Muscle layer of duodenum (tissue), 2 donors: ENCODE measurements around the gene MYH15.
"Not testable (repeated sequence)": the region's sequence is repeated elsewhere in the genome, so short reads cannot be mapped to it uniquely, and the experiment has no call there.

ENCODE experiments used
- H3K27ac ChIP-seq: one replicate; pipeline ENCODE4 v1.7.0; 2013; ENCODE audit warnings: mild to moderate bottlenecking, low read length
- H3K27me3 ChIP-seq: one replicate; pipeline ENCODE4 v1.7.0; 2013; ENCODE audit warnings: low read depth, mild to moderate bottlenecking, control low read depth, low read length
- H3K36me3 ChIP-seq, 2 donors: one replicate each; pipeline ENCODE4 v1.7.0; 2013; ENCODE audit warnings: low read length in 2 of 2, control low read depth in 1 of 2, mild to moderate bottlenecking in 1 of 2; ENCODE audit not compliant: insufficient read depth in 2 of 2, control insufficient read depth in 1 of 2
- H3K4me1 ChIP-seq, 2 donors: one replicate each; pipeline ENCODE4 v1.7.0; 2013; ENCODE audit warnings: low read length in 2 of 2, mild to moderate bottlenecking in 2 of 2, control low read depth in 1 of 2, moderate library complexity in 1 of 2; ENCODE audit not compliant: insufficient read depth in 2 of 2, control insufficient read depth in 1 of 2
- H3K4me3 ChIP-seq, 2 donors: one replicate each; pipeline ENCODE4 v1.7.0; 2013; ENCODE audit warnings: low read length in 2 of 2, low read depth in 1 of 2, mild to moderate bottlenecking in 1 of 2
- H3K9me3 ChIP-seq, 2 donors: one replicate each; pipeline ENCODE4 v1.7.0; 2013; ENCODE audit warnings: low read length in 2 of 2, control low read depth in 1 of 2, mild to moderate bottlenecking in 1 of 2; ENCODE audit not compliant: control insufficient read depth in 1 of 2
- donor health status: healthy.

Gene MYH15

GRCh38 chr3:108381529-108382140 lies 128.8 kb downstream of the MYH15 start:
- Histone ChIP-seq H3K36me3 (no peaks in the 10 kb centered on the region), H3K27ac (no peak overlapping the region)

DNA sequence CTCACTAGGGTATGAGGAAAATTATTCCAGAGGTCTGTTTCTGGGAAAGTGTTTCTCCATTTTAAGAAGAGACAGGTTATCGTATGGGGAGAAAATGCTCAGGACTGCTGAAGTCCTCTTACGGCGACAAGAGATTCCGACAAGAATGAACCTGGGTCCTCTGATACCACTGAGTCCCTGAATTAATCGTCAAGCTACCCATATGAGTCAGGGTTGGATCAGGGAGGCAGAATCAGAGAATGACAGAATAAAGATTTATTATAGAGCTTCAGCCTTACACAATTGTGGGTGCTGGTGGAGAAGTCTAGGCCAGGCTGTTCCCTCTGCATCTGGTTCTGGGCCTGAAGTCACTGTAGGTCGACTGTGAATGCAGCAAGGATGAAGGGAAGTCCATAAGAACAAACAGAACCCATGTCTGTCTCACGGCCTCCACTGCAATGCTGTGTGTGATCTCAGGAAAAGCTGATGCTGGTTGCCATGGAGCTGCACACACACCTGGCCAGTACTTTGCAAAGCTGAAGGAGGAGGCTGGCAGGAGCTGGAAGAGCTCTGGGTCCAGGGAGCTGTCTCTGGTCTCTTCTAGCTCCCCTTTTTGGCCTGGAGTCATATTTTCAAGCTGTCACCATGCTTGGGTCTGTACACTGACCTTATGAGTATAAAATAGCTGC lies 130.1 kb downstream of the MYH15 start:
- Histone ChIP-seq H3K9me3 (no peaks in the 10 kb centered on the region), H3K27ac (no peak overlapping the region), H3K27me3 (no peaks in the 10 kb centered on the region), H3K4me3 (no peak overlapping the region), H3K36me3 (no peaks in the 10 kb centered on the region), H3K4me1 (no peaks in the 10 kb centered on the region)

More at GRCh38 chr3:108381529-108382140, 128.8 kb downstream of the MYH15 start:
- Histone ChIP-seq H3K4me3 (no peak overlapping the region), H3K27me3 (no peaks in the 10 kb centered on the region), H3K9me3 (no peaks in the 10 kb centered on the region), H3K4me1 (no peaks in the 10 kb centered on the region)

GRCh38 chr3:108378952-108379342 lies 131.4 kb downstream of the MYH15 start:
- not testable (repeated sequence) for H3K36me3 ChIP-seq, H3K4me3 ChIP-seq, H3K9me3 ChIP-seq, H3K27me3 ChIP-seq, H3K4me1 ChIP-seq, H3K27ac ChIP-seq

- Histone ChIP-seq H3K36me3 (no peaks in the 10 kb centered on the region), H3K4me1 (no peaks in the 10 kb centered on the region), H3K27me3 (no peaks in the 10 kb centered on the region), H3K27ac (no peak overlapping the region), H3K9me3 (no peaks in the 10 kb centered on the region), H3K4me3 (no peak overlapping the region)
These were observed 132.0 kb downstream of the MYH15 start for GRCh38 chr3:108378153-108378951.

GRCh38 chr3:108377384-108377783 lies 133.0 kb downstream of the MYH15 start:
- Histone ChIP-seq H3K4me3 (no peak overlapping the region), H3K27ac (no peak overlapping the region), H3K27me3 (no peaks in the 10 kb centered on the region), H3K9me3 (no peaks in the 10 kb centered on the region), H3K4me1 (no peaks in the 10 kb centered on the region), H3K36me3 (no peaks in the 10 kb centered on the region)

DNA sequence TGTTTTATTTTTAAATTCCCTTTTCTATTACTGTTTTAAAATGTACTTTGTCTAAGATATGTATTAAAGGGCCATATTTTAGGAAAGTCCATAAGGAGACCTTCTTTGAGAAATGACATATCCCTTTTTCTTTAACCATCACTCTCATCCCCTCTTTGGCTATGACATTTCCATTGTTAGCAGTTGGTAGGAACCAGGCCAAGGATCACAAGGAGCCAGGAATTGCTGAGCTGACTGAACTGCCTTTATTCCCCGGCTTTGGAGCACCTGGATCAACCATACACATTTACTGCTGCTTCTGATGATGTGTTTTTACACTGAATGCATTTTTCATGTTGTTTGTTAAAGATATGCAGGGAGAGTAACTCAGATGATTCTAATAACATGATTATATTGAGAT lies 134.4 kb downstream of the MYH15 start:
- H3K4me3 ChIP-seq: no peak overlapping the region
- no peaks in the 10 kb centered on the region for H3K4me1 ChIP-seq
- no peaks in the 10 kb centered on the region for H3K9me3 ChIP-seq
- no peaks in the 10 kb centered on the region for H3K27me3 ChIP-seq
- H3K27ac ChIP-seq: no peak overlapping the region
- H3K36me3 ChIP-seq: no peaks in the 10 kb centered on the region

DNA sequence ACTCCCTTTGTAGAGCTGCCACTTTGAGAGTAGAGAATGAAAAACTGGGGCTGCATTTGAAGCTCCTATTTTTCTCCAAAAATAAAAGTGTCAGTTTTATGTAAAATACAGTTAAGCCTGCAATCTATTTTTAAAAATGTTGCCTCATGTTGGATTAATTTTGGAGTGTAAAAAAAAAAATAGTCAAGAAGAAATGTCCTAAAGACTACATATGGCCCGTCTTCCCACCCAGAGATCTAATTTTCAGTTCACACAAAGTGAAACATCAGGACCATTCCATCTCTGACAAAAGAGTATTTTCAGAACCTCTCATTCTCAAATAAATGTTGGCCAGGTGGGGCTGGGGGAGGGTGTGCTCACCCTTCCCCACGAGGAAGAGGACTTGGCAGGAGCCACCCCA lies 151.4 kb downstream of the MYH15 start:
- Histone ChIP-seq H3K36me3 (no peaks in the 10 kb centered on the region), H3K27ac (no peak overlapping the region)

DNA sequence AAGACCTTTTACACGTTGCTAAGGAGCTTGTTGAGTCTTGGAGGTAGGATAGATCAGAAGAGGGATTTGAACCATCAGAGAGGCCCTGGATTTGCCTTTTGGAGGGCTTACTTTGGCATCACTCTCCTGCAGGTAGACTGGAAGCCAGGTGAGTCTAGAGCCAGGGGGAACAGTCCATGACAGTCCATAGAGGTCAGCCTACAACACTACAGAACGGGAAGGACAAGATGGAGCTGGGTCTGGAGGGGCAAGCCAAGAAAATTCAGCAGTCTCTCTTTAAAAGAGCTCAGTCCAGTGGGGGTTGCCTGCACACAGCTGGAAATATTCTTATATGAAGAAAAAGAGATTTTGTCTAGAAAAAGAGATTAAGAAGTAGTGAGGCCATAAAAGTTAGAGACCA lies 153.4 kb downstream of the MYH15 start:
- Histone ChIP-seq H3K36me3 (no peaks in the 10 kb centered on the region), H3K4me1 (no peaks in the 10 kb centered on the region), H3K27me3 (no peaks in the 10 kb centered on the region), H3K4me3 (no peak overlapping the region), H3K27ac (no peak overlapping the region), H3K9me3 (no peaks in the 10 kb centered on the region)

More for the DNA sequence above, 151.4 kb downstream of the MYH15 start:
- Histone ChIP-seq H3K9me3 (no peaks in the 10 kb centered on the region), H3K4me3 (no peak overlapping the region), H3K4me1 (no peaks in the 10 kb centered on the region), H3K27me3 (no peaks in the 10 kb centered on the region)

DNA sequence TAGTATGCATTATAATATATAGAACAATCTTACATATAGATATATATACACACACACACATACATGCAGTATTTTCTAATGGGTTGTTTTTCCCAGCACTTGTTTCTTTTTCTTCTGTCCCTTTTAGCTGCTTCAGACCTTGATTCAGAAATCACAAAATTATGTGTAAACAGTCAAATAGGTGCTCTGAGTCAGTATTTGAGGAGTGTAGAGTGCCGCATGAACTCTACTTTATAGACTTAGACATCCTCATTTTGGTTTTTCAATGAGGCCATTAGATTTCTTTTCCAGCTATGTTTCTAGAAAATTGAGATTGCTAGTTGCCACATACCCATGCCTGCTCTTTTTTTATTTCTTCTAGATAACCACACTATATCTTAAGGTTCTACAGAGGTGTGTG lies 155.8 kb downstream of the MYH15 start:
- no peaks in the 10 kb centered on the region for H3K27me3 ChIP-seq
- no peaks in the 10 kb centered on the region for H3K4me1 ChIP-seq
- no peak overlapping the region for H3K27ac ChIP-seq
- no peak overlapping the region for H3K4me3 ChIP-seq
- no peaks in the 10 kb centered on the region for H3K36me3 ChIP-seq
- no peaks in the 10 kb centered on the region for H3K9me3 ChIP-seq

DNA sequence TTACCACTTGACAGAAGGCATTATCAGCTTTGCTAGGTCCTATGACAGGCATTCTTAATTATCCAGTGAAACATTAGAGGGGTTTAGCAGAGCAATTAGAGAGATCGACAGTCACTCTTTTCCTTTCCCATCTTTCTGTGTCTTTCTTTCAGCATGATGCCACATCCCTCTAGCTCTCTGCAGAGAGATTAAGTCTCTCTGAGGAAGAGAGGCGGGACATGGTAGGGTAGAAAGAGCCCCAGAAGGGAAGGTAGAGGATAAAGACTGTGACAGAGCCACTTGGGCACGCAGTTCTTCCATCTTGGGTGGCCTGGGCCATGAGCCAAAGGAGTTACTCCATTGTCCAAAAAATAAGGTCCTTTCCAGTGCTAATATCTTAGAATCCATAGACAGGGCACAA lies 158.2 kb downstream of the MYH15 start:
- no peak overlapping the region for H3K4me3 ChIP-seq
- no peaks in the 10 kb centered on the region for H3K9me3 ChIP-seq
- no peaks in the 10 kb centered on the region for H3K4me1 ChIP-seq
- H3K36me3 ChIP-seq: no peaks in the 10 kb centered on the region
- no peaks in the 10 kb centered on the region for H3K27me3 ChIP-seq
- no peak overlapping the region for H3K27ac ChIP-seq

DNA sequence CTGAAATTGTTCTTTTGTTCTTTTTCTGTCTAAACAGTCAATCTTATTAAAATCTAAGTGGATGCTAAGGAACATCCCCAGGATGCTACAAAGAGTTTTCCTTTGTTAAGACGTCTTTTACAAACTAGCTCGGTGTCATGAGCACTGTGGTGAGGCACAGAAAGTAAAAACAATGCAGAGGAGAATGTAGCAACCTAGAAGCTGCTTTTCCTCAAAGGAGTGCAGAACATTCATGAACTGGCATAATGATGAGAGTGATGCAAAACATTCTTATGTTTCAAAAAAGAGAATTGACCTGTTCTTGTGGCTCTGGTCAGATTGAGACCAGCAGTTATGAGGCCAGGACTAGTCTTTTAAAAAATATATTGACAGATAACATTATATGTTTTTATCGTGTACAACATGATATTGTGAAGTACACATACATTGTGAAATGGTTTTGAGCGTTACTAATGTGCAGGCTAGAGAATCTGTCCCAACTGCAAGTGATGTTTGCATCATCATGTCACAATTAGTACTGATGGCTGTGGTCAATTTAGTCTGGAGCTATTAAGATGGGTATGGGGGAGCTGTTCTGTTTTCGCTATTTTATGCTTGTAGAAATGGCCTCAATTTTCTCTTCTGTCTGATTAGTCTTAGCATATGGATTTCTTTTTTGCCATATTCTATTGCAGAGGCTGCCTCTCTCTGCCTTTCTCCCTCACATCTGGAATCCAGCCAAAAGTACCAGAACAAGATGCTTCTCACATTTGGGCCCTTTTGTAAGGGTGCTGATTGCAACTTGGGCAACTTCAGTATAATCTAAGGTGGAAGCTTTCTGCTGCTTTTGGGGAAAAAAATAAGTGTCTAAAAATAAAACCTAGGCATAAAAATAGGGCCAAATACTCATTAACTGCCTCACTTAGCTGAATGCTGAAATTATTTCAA lies 163.8 kb downstream of the MYH15 start:
- Histone ChIP-seq H3K27ac (no peak overlapping the region), H3K27me3 (no peaks in the 10 kb centered on the region), H3K9me3 (no peaks in the 10 kb centered on the region), H3K4me1 (no peaks in the 10 kb centered on the region), H3K36me3 (no peaks in the 10 kb centered on the region), H3K4me3 (no peak overlapping the region)
